Measurements from ENCODE around the gene SHKBP1.

GRCh38 chr19:40630571-40631160 is 54.0 kb downstream of the SHKBP1 start:
- TF ChIP-seq CTCF (IDR thresholded peaks at IDR 0.05; ENCODE audit: low read depth, low read length), result no peak
- TF ChIP-seq EZH2phosphoT487 (IDR thresholded peaks at IDR 0.05; ENCODE audit: low read depth), result no peak

Data from OCI-LY3 (cell line).